ENCODE data around the gene NAV2.

The NAV2 gene

DNA sequence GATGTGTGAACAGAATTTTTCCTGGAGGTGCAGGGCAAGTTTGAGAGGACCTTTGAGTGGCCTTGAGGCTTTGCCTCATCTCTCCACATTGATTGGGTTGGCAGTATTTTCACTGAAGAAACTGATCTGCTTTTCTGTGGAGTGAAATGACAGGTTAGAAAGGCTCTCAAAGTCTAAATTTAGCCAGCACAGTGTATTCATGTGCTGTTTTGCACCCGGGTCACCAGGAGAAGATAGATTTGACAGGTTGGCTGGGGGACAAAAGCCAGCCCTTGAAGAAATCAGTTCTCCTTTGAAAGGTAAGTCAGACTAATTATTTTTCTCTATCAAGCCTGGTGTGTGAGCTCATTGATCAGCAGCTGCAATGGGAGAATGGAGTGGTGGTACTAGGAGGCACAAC lies 294.7 kb downstream of the NAV2 start:
- Histone ChIP-seq H3K9ac (ENCODE audit: low read depth, low read length) (no peak overlapping the region), H3K4me2 (ENCODE audit: low read length) (no peak overlapping the region), H3K4me3 (ENCODE audit: low read length) (no peak overlapping the region), H3K27me3 (ENCODE audit: control insufficient read depth, insufficient read depth, low read length) (no peaks in the 10 kb centered on the region), H3K9me3 (replicated peaks; ENCODE audit: low read length) (no peaks in the 10 kb centered on the region), H3K36me3 (ENCODE audit: insufficient read depth, low read length) (peaks cover 48% of the 10 kb centered on the region), H3K4me1 (ENCODE audit: control insufficient read depth, insufficient read depth, low read length) (no peaks in the 10 kb centered on the region)

- Histone ChIP-seq H3K4me3 (ENCODE audit: low read length) (no peak overlapping the region), H3K27me3 (ENCODE audit: control insufficient read depth, insufficient read depth, low read length) (no peaks in the 10 kb centered on the region), H3K9me3 (replicated peaks; ENCODE audit: low read length) (no peaks in the 10 kb centered on the region), H3K9ac (ENCODE audit: low read depth, low read length) (no peak overlapping the region), H3K36me3 (ENCODE audit: insufficient read depth, low read length) (peaks cover 43% of the 10 kb centered on the region), H3K4me1 (ENCODE audit: control insufficient read depth, insufficient read depth, low read length) (peaks cover 5% of the 10 kb centered on the region), H3K4me2 (ENCODE audit: low read length) (no peak overlapping the region)
Measured at GRCh38 chr11:20008190-20008870, 295.7 kb downstream of the NAV2 start.

DNA sequence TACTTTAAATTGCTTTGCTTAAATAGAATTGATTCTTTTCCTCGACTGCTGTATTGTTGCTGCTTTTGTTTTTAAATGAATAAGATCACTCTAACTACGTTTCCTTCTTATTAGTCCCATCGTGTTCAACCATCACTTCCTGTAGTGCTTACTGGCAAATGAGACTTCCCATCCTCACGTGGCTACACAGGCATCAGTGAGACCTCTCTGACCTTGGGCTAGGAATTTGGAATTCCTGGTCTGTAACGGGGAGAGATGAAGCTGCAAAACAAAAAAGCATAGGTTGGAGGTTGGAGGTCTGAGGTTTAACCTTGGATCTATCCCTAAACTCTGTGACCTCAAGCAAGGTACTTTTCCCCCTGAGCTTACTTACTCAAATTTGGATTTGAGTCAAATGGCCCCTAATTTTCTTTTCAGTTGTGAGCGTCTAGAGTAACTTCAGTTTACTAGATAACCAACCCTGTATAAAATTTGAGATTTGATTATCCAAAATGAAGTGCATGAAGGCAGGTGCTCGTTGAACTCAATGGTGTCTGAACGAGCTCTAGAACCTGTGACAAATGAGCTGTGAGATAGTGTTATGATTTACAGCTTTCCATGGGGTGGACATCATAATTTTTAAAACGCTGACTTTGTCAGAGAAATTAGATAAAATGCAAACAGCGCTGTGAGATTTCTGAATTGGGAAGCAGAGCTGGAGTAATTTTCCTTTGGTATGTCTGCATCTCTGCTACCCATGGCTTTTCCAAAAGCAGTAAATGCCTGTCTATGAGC lies 296.4 kb downstream of the NAV2 start:
- Histone ChIP-seq H3K9me3 (replicated peaks; ENCODE audit: low read length) (no peaks in the 10 kb centered on the region), H3K4me1 (ENCODE audit: control insufficient read depth, insufficient read depth, low read length) (peaks cover 12% of the 10 kb centered on the region), H3K4me3 (ENCODE audit: low read length) (no peak overlapping the region), H3K27me3 (ENCODE audit: control insufficient read depth, insufficient read depth, low read length) (no peaks in the 10 kb centered on the region), H3K9ac (ENCODE audit: low read depth, low read length) (no peak overlapping the region), H3K36me3 (ENCODE audit: insufficient read depth, low read length) (peaks cover 36% of the 10 kb centered on the region), H3K4me2 (ENCODE audit: low read length) (no peak overlapping the region)

DNA sequence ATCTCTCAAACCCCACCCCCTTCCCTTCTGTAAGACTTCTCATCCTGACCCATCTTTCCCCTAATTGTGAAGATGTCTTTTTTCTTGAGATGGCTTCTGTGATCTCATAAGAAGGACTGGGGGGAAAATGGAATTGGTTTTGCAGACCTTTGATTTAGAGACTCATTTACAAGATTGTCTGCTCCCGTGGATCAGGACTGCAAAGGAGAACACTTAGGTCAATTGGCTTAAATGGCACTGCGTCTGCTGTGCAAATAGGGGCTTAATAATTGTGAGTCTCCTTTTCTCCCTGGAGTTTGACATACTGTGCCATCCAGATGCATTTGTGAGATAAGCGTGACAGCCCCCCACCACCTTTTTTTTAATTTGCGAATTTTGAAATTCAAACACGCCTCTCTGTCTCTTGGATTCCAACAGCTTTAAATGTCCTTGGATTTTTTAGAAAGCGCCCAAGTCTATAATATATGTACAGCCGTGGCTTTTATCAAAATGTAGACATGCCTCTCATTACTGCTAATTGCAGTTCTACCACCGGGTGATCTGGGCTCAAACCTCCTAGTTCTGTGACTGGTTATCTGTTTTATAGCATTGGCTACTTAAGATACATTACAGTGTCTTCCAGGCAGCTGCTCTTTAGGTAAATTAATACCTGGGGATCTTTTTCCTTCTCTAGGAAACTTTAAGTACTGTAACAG lies 297.7 kb downstream of the NAV2 start:
- no peak overlapping the region for H3K9ac ChIP-seq (ENCODE audit: low read depth, low read length)

GRCh38 chr11:20010851-20011225 lies 298.2 kb downstream of the NAV2 start:
- Histone ChIP-seq H3K9me3 (replicated peaks; ENCODE audit: low read length) (no peaks in the 10 kb centered on the region), H3K27me3 (ENCODE audit: control insufficient read depth, insufficient read depth, low read length) (no peaks in the 10 kb centered on the region), H3K36me3 (ENCODE audit: insufficient read depth, low read length) (peaks cover 32% of the 10 kb centered on the region), H3K4me3 (ENCODE audit: low read length) (no peak overlapping the region), H3K4me1 (ENCODE audit: control insufficient read depth, insufficient read depth, low read length) (peaks cover 25% of the 10 kb centered on the region), H3K4me2 (ENCODE audit: low read length) (no peak overlapping the region), H3K9ac (ENCODE audit: low read depth, low read length) (no peak overlapping the region)

More for the DNA sequence above, 297.7 kb downstream of the NAV2 start:
- no peak overlapping the region for H3K4me3 ChIP-seq (ENCODE audit: low read length)
- H3K4me2 ChIP-seq (ENCODE audit: low read length), result no peak overlapping the region
- H3K27me3 ChIP-seq (ENCODE audit: control insufficient read depth, insufficient read depth, low read length), result no peaks in the 10 kb centered on the region
- no peaks in the 10 kb centered on the region for H3K9me3 ChIP-seq (replicated peaks; ENCODE audit: low read length)
- H3K4me1 ChIP-seq (ENCODE audit: control insufficient read depth, insufficient read depth, low read length), result peaks cover 19% of the 10 kb centered on the region
- peaks cover 28% of the 10 kb centered on the region for H3K36me3 ChIP-seq (ENCODE audit: insufficient read depth, low read length)

GRCh38 chr11:20011307-20011951 lies 298.8 kb downstream of the NAV2 start:
- Histone ChIP-seq H3K4me3 (ENCODE audit: low read length) (no peak overlapping the region), H3K27me3 (ENCODE audit: control insufficient read depth, insufficient read depth, low read length) (no peaks in the 10 kb centered on the region), H3K4me1 (ENCODE audit: control insufficient read depth, insufficient read depth, low read length) (peaks cover 25% of the 10 kb centered on the region), H3K9ac (ENCODE audit: low read depth, low read length) (no peak overlapping the region), H3K36me3 (ENCODE audit: insufficient read depth, low read length) (peaks cover 34% of the 10 kb centered on the region), H3K9me3 (replicated peaks; ENCODE audit: low read length) (no peaks in the 10 kb centered on the region), H3K4me2 (ENCODE audit: low read length) (no peak overlapping the region)

- no peaks in the 10 kb centered on the region for H3K27me3 ChIP-seq (ENCODE audit: control insufficient read depth, insufficient read depth, low read length)
- H3K4me2 ChIP-seq (ENCODE audit: low read length), result peak overlapping the region; percentile 4
- no peak overlapping the region for H3K4me3 ChIP-seq (ENCODE audit: low read length)
- no peak overlapping the region for H3K9ac ChIP-seq (ENCODE audit: low read depth, low read length)
- peaks cover 31% of the 10 kb centered on the region for H3K36me3 ChIP-seq (ENCODE audit: insufficient read depth, low read length)
- no peaks in the 10 kb centered on the region for H3K9me3 ChIP-seq (replicated peaks; ENCODE audit: low read length)
- peaks cover 25% of the 10 kb centered on the region for H3K4me1 ChIP-seq (ENCODE audit: control insufficient read depth, insufficient read depth, low read length)
Measured at GRCh38 chr11:20013346-20014066, 300.9 kb downstream of the NAV2 start.

DNA sequence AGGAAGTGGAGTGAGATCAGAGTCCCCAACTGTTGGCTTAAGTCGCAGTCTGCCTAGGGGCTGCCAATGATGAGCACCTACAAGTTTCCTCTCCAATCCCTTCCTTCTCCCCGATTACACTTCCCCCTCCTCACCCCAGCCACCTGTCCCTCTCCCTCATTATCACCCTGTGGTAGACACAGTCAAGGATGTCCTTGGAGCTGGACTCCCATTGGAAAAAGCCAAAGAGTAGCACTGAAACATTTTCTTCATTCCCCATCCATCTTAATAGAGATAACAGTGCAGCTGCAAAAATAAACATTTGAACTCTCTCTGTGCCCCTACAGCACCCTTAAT lies 301.4 kb downstream of the NAV2 start:
- no peak overlapping the region for H3K9ac ChIP-seq (ENCODE audit: low read depth, low read length)
- no peaks in the 10 kb centered on the region for H3K9me3 ChIP-seq (replicated peaks; ENCODE audit: low read length)
- H3K4me3 ChIP-seq (ENCODE audit: low read length), result no peak overlapping the region
- peaks cover 36% of the 10 kb centered on the region for H3K36me3 ChIP-seq (ENCODE audit: insufficient read depth, low read length)
- H3K4me2 ChIP-seq (ENCODE audit: low read length), result no peak overlapping the region
- H3K4me1 ChIP-seq (ENCODE audit: control insufficient read depth, insufficient read depth, low read length), result peaks cover 25% of the 10 kb centered on the region
- no peaks in the 10 kb centered on the region for H3K27me3 ChIP-seq (ENCODE audit: control insufficient read depth, insufficient read depth, low read length)

GRCh38 chr11:20015101-20015500 lies 302.5 kb downstream of the NAV2 start:
- H3K4me3 ChIP-seq (ENCODE audit: low read length), result no peak overlapping the region
- H3K27me3 ChIP-seq (ENCODE audit: control insufficient read depth, insufficient read depth, low read length), result no peaks in the 10 kb centered on the region
- no peak overlapping the region for H3K9ac ChIP-seq (ENCODE audit: low read depth, low read length)
- peaks cover 25% of the 10 kb centered on the region for H3K4me1 ChIP-seq (ENCODE audit: control insufficient read depth, insufficient read depth, low read length)
- H3K4me2 ChIP-seq (ENCODE audit: low read length), result no peak overlapping the region
- peaks cover 34% of the 10 kb centered on the region for H3K36me3 ChIP-seq (ENCODE audit: insufficient read depth, low read length)
- no peaks in the 10 kb centered on the region for H3K9me3 ChIP-seq (replicated peaks; ENCODE audit: low read length)

DNA sequence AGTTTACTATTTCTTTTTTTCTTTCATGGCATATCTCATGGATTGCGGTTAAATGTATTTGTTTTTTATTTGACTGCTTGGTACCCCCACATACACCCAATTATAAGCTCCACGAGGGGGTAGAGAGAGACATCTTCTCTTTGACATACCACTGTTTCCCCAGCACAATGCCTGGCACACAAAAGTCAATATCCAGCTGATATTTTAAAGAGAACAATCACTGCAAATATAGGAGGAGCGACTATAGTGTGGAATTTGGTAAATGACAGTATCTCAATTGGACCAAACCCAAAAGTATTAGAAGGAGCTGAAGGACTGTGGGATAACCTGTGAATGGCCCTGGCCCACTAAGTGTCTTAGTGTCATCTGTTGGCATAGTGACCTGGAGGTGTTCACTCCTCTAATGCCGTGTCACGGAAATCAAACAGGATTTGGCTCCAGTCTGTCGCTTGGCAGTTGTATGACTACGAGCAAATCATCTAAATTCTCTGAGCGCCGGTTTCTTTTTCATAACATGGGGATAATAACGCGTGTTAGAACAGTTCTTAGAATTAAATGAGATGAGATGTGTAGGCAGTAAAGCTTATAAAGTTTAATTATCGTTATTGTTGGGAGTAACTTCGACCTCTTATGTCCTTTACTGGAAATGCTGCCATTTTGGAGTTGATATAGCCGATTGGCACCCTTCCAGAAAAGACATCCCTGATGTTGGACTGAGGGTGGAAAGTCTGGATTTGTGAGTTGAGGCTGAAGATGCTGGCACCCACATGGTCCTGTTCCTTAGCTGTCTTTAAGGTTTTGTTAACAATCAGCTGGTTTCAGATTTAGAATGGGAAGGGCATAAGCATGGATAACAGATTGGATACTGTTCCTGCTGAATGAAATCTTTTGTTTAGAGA lies 303.1 kb downstream of the NAV2 start:
- H3K9ac ChIP-seq (ENCODE audit: low read depth, low read length), result no peak overlapping the region
- H3K4me1 ChIP-seq (ENCODE audit: control insufficient read depth, insufficient read depth, low read length), result peaks cover 25% of the 10 kb centered on the region
- H3K27me3 ChIP-seq (ENCODE audit: control insufficient read depth, insufficient read depth, low read length), result no peaks in the 10 kb centered on the region
- H3K4me3 ChIP-seq (ENCODE audit: low read length), result no peak overlapping the region
- no peak overlapping the region for H3K4me2 ChIP-seq (ENCODE audit: low read length)
- H3K36me3 ChIP-seq (ENCODE audit: insufficient read depth, low read length), result peaks cover 34% of the 10 kb centered on the region
- no peaks in the 10 kb centered on the region for H3K9me3 ChIP-seq (replicated peaks; ENCODE audit: low read length)

All from skeletal muscle satellite cell (primary cell).